Colonic mucosa (tissue), 4 donors: ENCODE measurements around the gene AXIN1. TPM values are rescaled to one million over a fixed set of nuclear protein-coding genes. Genes with fewer than 3 reads are reported as not detected.

ENCODE experiments used
- DNase-seq: peaks from one replicate; pipeline ENCODE4 v3.0.0-alpha.2; 2020
- H3K27ac ChIP-seq: fragments of 200-600 bp; one replicate; pipeline ENCODE4 v1.8.0; 2021
- H3K27me3 ChIP-seq: fragments of 200-600 bp; one replicate; pipeline ENCODE4 v1.8.0; 2021
- H3K36me3 ChIP-seq: fragments of 200-600 bp; one replicate; pipeline ENCODE4 v1.8.0; 2021
- H3K4me1 ChIP-seq: fragments of 200-600 bp; one replicate; pipeline ENCODE4 v1.8.0; 2021; ENCODE audit warnings: mild to moderate bottlenecking
- H3K4me3 ChIP-seq: fragments of 200-600 bp; one replicate; pipeline ENCODE4 v1.8.0; 2021
- H3K9ac ChIP-seq, 2 donors: one replicate each; pipeline ENCODE4 v1.7.0; 2013; ENCODE audit warnings: control low read depth in 2 of 2, low read depth in 2 of 2, low read length in 2 of 2
- H3K9me3 ChIP-seq: fragments of 200-600 bp; one replicate; pipeline ENCODE4 v1.8.0; 2021
- intact Hi-C: fragments of 100-400 bp; cut with DNase I; formaldehyde crosslinking; loops from one replicate; pipeline ENCODE4 v1.14.1; 2022
- total RNA-seq, 2 donors: library from RNA; stranded (reverse); fragmentation: NEBNext Ultra II Directional in 1 of 2; extraction: Animal tissue kit (Norgen Biotek cat#: 25700) in 1 of 2; gene quantifications; one replicate each; pipeline ENCODE4 v1.2.1, GENCODE V29; 2021
- TF ChIP-seq, protein P1 (sequence below): fragments of 200-600 bp; IDR thresholded peaks from one replicate; pipeline ENCODE4 v1.8.0; 2022; ENCODE audit warnings: antibody characterized with exemption, mild to moderate bottlenecking
- donor health status: healthy.
- donor health status: DM: no; HTN: no; CAD: no.
- donor health status: DM: no; HTN: no; CAD: no.

AXIN1 gene, protein sequence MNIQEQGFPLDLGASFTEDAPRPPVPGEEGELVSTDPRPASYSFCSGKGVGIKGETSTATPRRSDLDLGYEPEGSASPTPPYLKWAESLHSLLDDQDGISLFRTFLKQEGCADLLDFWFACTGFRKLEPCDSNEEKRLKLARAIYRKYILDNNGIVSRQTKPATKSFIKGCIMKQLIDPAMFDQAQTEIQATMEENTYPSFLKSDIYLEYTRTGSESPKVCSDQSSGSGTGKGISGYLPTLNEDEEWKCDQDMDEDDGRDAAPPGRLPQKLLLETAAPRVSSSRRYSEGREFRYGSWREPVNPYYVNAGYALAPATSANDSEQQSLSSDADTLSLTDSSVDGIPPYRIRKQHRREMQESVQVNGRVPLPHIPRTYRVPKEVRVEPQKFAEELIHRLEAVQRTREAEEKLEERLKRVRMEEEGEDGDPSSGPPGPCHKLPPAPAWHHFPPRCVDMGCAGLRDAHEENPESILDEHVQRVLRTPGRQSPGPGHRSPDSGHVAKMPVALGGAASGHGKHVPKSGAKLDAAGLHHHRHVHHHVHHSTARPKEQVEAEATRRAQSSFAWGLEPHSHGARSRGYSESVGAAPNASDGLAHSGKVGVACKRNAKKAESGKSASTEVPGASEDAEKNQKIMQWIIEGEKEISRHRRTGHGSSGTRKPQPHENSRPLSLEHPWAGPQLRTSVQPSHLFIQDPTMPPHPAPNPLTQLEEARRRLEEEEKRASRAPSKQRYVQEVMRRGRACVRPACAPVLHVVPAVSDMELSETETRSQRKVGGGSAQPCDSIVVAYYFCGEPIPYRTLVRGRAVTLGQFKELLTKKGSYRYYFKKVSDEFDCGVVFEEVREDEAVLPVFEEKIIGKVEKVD
- total RNA-seq = 10 to 100 TPM; 33.4 to 34.3 TPM

DNA sequence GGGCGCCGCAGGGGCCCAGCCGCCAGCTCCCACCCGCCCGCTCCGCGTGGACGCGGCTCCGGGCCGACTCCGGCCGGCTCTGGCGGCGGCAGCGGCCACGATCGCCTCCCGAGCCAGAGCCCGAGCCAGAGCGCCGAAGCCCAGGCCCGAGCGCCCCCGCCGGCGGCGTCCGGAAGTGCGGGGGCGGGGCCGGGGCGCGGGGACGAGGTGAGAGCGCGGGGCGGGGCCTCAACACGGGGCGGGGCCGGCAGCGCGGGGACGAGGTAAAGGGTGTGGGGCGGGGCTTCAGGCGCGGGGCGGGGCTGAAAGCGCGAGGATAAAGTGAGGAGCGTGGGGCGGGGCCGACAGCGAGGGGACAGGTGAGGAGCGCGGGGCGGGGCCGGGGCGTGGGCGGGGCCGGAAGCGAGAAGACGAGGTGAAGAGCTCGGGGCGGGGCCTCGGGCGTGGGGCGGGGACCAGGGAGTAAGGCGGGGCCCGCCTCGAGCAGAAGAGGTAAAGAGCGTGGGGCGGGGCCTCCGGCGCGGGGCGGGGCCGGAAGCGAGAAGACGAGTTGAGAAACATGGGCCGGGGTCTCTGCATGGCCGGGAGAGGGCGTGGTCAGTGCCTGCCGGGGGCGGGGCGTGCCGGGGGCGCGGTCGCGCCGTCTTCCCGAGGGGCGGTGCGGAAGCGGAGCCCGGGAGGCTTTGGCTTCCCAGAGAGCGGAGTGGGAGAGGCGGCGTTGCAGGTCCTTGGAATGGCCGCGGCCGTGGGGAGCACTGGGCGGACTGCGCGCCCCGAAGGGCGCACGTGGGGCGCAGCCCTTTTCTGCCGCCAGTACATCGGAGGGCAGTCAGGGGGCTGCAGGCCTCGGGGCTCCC, at the start of gene AXIN1:
TSS of gene AXIN1 (minus strand) at position 177 of the 857 bp plus-strand sequence. CDS start 5,698 bp downstream, outside the sequence.
- peak within 1 kb of the TSS; percentile 55 for H3K27ac ChIP-seq
- DNase-seq = peak; percentile 100
- no peaks in the 10 kb centered on the region for H3K9me3 ChIP-seq
- TF ChIP-seq, protein P1, sequence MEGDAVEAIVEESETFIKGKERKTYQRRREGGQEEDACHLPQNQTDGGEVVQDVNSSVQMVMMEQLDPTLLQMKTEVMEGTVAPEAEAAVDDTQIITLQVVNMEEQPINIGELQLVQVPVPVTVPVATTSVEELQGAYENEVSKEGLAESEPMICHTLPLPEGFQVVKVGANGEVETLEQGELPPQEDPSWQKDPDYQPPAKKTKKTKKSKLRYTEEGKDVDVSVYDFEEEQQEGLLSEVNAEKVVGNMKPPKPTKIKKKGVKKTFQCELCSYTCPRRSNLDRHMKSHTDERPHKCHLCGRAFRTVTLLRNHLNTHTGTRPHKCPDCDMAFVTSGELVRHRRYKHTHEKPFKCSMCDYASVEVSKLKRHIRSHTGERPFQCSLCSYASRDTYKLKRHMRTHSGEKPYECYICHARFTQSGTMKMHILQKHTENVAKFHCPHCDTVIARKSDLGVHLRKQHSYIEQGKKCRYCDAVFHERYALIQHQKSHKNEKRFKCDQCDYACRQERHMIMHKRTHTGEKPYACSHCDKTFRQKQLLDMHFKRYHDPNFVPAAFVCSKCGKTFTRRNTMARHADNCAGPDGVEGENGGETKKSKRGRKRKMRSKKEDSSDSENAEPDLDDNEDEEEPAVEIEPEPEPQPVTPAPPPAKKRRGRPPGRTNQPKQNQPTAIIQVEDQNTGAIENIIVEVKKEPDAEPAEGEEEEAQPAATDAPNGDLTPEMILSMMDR = no peak
- no peaks in the 10 kb centered on the region for H3K27me3 ChIP-seq
- H3K9ac ChIP-seq = peak within 1 kb of the TSS; percentile 68 to 83
- peaks cover 8% of the 10 kb centered on the region for H3K4me1 ChIP-seq
- H3K4me3 ChIP-seq = peak within 1 kb of the TSS; percentile 75
- H3K36me3 ChIP-seq = no peaks in the 10 kb centered on the region
- intact Hi-C loops = no loop called here

- intact Hi-C loops = no loop called here
- peak within 1 kb of the TSS; percentile 76 to 96 for H3K9ac ChIP-seq
- TF ChIP-seq, protein P1 = no peak
- H3K27me3 ChIP-seq = no peaks in the 10 kb centered on the region
- no peaks in the 10 kb centered on the region for H3K36me3 ChIP-seq
- no peaks in the 10 kb centered on the region for H3K9me3 ChIP-seq
- H3K4me3 ChIP-seq = peak within 1 kb of the TSS; percentile 55
- peaks cover under 1% of the 10 kb centered on the region for H3K4me1 ChIP-seq
- H3K27ac ChIP-seq = peak within 1 kb of the TSS; percentile 93
- DNase-seq = peak; percentile 98
Observed at GRCh38 chr16:401468-402348, 49.2 kb upstream of the AXIN1 start, which contains the start of gene DECR2. TSS of gene DECR2 (plus strand) at chr16:401885. CDS start at chr16:401964, 79 bp downstream.

- H3K4me3 ChIP-seq = peak overlapping the region; percentile 55
- peaks cover 4% of the 10 kb centered on the region for H3K4me1 ChIP-seq
- H3K27me3 ChIP-seq = no peaks in the 10 kb centered on the region
- TF ChIP-seq, protein P1 = no peak
- no peaks in the 10 kb centered on the region for H3K36me3 ChIP-seq
- no peak overlapping the region for H3K27ac ChIP-seq
- peak overlapping the region in 1 of 2 donors; percentile 76 for H3K9ac ChIP-seq
- intact Hi-C loops = no loop called here
- no peak for DNase-seq
- no peaks in the 10 kb centered on the region for H3K9me3 ChIP-seq
Observed at GRCh38 chr16:400061-400591, 47.6 kb upstream of the AXIN1 start.

DNA sequence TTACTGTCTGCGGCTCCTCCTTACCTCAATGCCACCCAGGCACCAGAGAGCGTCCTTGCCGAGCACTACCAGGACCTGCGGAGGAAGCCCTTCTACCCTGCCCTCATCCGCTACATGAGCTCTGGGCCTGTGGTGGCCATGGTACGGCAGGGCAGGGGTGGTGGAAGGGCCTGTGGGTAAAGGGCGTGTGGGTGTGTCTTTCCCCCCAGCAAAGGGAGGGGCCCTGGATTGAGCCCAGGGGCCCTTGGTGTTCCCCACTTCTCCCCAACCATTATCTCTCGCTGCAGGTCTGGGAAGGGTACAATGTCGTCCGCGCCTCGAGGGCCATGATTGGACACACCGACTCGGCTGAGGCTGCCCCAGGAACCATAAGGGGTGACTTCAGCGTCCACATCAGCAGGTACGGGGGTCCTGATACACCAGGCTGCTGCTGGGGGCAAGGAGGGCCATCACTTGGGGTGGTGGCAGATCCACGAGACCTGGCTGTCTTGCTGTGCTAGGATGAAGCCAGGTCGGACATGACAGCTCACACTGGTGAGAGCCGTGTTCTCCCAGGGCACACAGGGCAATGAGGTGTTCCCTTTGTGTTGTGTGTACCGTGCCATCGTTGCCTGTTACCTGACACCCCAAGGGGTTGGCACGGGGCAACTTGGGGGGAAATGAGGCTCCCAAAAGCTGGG, 47.0 kb upstream of the AXIN1 start:
- TF ChIP-seq, protein P1 = no peak
- Histone ChIP-seq H3K27me3 (no peaks in the 10 kb centered on the region), H3K36me3 (no peaks in the 10 kb centered on the region), H3K4me3 (no peak overlapping the region), H3K27ac (no peak overlapping the region), H3K4me1 (peaks cover 4% of the 10 kb centered on the region), H3K9me3 (no peaks in the 10 kb centered on the region), H3K9ac (peak overlapping the region in 1 of 2 donors; percentile 76)
- intact Hi-C loops = no loop called here
- no peak for DNase-seq
